ENCODE measurements around the gene KANK4. TPM values are rescaled to one million over a fixed set of nuclear protein-coding genes. Genes with fewer than 3 reads are reported as not detected.

KANK4 gene
- total and polyA plus RNA-seq, 2 of the 8 experiments (the other 6 are each of a cell fraction or from before 2014, with no cell fraction given), result 0.22 to 0.26 TPM

DNA sequence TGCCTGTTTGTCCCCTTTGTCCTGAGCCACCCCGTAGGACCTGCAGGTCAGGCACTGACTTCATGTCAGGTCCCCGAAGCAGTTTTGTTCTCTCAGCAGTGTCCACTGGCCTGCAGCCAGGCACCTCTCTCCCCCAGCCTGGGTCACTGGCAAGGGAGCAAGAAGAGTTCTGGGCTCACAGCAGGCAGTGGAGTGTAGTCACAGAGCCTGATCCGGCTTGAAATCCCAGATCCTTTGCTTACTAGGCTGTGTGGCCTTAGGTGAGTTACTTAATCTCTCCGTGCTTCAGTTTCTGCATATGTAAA is 90.4 kb downstream of the KANK4 start:
- FAIRE-seq, result no peak
- no peak overlapping the region for H3K4me3 ChIP-seq (ENCODE audit: extremely low read depth in 1 of 4, insufficient read depth in 2 of 4, low read depth in 3 of 4, low read length in 4 of 4)
- ChIA-PET CTCF (ENCODE audit: partially characterized antibody) (interaction anchor here (0.6 to 4.0 kb wide), 7 partner anchors 16 to 243 kb away, joined by 3 to 23 read pairs (median 4); no protein-coding TSS in a partner anchor), POLR2A (ENCODE audit: partially characterized antibody) (interaction anchor here (0.9 to 11.7 kb wide), 10 partner anchors 8 to 153 kb away, joined by 3 to 98 read pairs (median 4); no protein-coding TSS in a partner anchor)
- H3K4me2 ChIP-seq (ENCODE audit: insufficient read depth in 1 of 2, low read depth in 2 of 2, low read length in 2 of 2), result no peak overlapping the region
- no peak overlapping the region for H2BK120ac ChIP-seq (replicated peaks; ENCODE audit: low read depth, low read length)
- no peak overlapping the region for H4K8ac ChIP-seq (ENCODE audit: extremely low read depth, insufficient read depth, low read length)
- H3K36me3 ChIP-seq (ENCODE audit: control insufficient read depth in 2 of 4, insufficient read depth in 4 of 4, low read length in 3 of 4), result peaks cover 11 to 53% (median 18%) of the 10 kb centered on the region in 4 experiments
- H4K5ac ChIP-seq (ENCODE audit: insufficient read length, low read depth, low read length), result no peak overlapping the region
- H2BK15ac ChIP-seq (ENCODE audit: low read length), result 0 out of 2 replicates have a peak overlapping the region, but pooled peaks have one; percentile 25
- H3K14ac ChIP-seq (ENCODE audit: insufficient read length), result no peak overlapping the region
- H3K27ac ChIP-seq (ENCODE audit: low read depth, low read length), result no peak overlapping the region
- no peaks in the 10 kb centered on the region for H3K23me2 ChIP-seq (ENCODE audit: low read depth, low read length)
- no peak overlapping the region for H3K23ac ChIP-seq (ENCODE audit: insufficient read length)
- 90% methylated on average over 4 of the region's 4 CpGs; no CpG with 5 or more reads in 1 of the 2 experiments for WGBS, 2 experiments (ENCODE audit: extremely low coverage in 1 of 2, insufficient coverage in 1 of 2, insufficient read length in 1 of 2, insufficient replicate concordance in 2 of 2, low coverage in 1 of 2, low lambda C conversion rate in 2 of 2, missing lambda C conversion rate in 1 of 2)
- no peaks in the 10 kb centered on the region for H3K79me2 ChIP-seq (ENCODE audit: control insufficient read depth in 1 of 2, insufficient read depth in 2 of 2, low read length in 2 of 2)
- no peak overlapping the region for H2BK5ac ChIP-seq (ENCODE audit: low read depth, low read length)
- H4K91ac ChIP-seq (replicated peaks; ENCODE audit: insufficient read length, low read length), result no peak overlapping the region
- no peak overlapping the region for H3K18ac ChIP-seq (ENCODE audit: extremely low read depth, low read length)
- H2BK20ac ChIP-seq (ENCODE audit: low read length), result no peak overlapping the region
- no peak overlapping the region for H3K56ac ChIP-seq (replicated peaks; ENCODE audit: insufficient read length, low read depth, low read length)
- H3K9me3 ChIP-seq (ENCODE audit: insufficient read depth in 2 of 2, low read depth in 1 of 2, low read length in 1 of 2), result no peaks in the 10 kb centered on the region
- H2BK12ac ChIP-seq (ENCODE audit: low read depth, low read length), result no peak overlapping the region
- no peak overlapping the region for H2AFZ ChIP-seq (ENCODE audit: low read length)
- H3K79me1 ChIP-seq (ENCODE audit: low read depth, low read length), result no peaks in the 10 kb centered on the region; the same call in 1 of the 2 replicates
- H3K4ac ChIP-seq (replicated peaks; ENCODE audit: insufficient read length, low read depth, low read length), result no peak overlapping the region
- peaks cover 0 to 7% of the 10 kb centered on the region in 2 experiments for H4K20me1 ChIP-seq (replicated peaks in 1 of 2; ENCODE audit: control insufficient read depth in 1 of 2, insufficient read depth in 2 of 2, low read length in 2 of 2)
- DNase-seq (ENCODE audit: low read depth in 1 of 2, low spot score in 2 of 2), result no peak
- peaks cover 3 to 13% (median 8%) of the 10 kb centered on the region in 4 experiments; a peak in 5 of 7 replicates for H3K4me1 ChIP-seq (replicated peaks in 1 of 4; ENCODE audit: control insufficient read depth in 3 of 4, insufficient read depth in 4 of 4, low read length in 3 of 4)
- H3K9ac ChIP-seq (replicated peaks in 1 of 4; ENCODE audit: extremely low read depth in 1 of 4, low read depth in 3 of 4, low read length in 3 of 4), result no peak overlapping the region; a peak in 1 of 7 replicates
- H2AK5ac ChIP-seq (ENCODE audit: low read depth, low read length), result no peak overlapping the region
- H3K27me3 ChIP-seq (replicated peaks in 1 of 4; ENCODE audit: control insufficient read depth in 3 of 4, extremely low read depth in 1 of 4, insufficient read depth in 3 of 4, low read length in 3 of 4), result no peaks in the 10 kb centered on the region
- TF ChIP-seq, protein P1, sequence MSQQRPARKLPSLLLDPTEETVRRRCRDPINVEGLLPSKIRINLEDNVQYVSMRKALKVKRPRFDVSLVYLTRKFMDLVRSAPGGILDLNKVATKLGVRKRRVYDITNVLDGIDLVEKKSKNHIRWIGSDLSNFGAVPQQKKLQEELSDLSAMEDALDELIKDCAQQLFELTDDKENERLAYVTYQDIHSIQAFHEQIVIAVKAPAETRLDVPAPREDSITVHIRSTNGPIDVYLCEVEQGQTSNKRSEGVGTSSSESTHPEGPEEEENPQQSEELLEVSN (IDR thresholded peaks at IDR 0.05), result no peak
- no peak for TF ChIP-seq NRF1 (IDR thresholded peaks at IDR 0.05; ENCODE audit: low read depth, low read length)
- no peak for TF ChIP-seq GABPA (IDR thresholded peaks at IDR 0.05; ENCODE audit: borderline replicate concordance, insufficient read depth, low read length)
- TF ChIP-seq MAFK (IDR thresholded peaks at IDR 0.05; ENCODE audit: low read depth, low read length), result no peak
- no peak for TF ChIP-seq EGR1 (IDR thresholded peaks at IDR 0.05; ENCODE audit: borderline replicate concordance, low read depth, low read length)
- TF ChIP-seq FOSL1 (IDR thresholded peaks at IDR 0.05; ENCODE audit: insufficient read depth, low read depth, low read length), result no peak
- TF ChIP-seq TEAD4 (IDR thresholded peaks at IDR 0.05; ENCODE audit: low read depth, low read length), result no peak
- no peak for TF ChIP-seq SIX5 (IDR thresholded peaks at IDR 0.05; ENCODE audit: low read depth, low read length)
- no peak for TF ChIP-seq CREB1 (IDR thresholded peaks at IDR 0.05)
- no peak for TF ChIP-seq POLR2AphosphoS5 (IDR thresholded peaks at IDR 0.05; ENCODE audit: low read depth, low read length)
- TF ChIP-seq, protein P2, sequence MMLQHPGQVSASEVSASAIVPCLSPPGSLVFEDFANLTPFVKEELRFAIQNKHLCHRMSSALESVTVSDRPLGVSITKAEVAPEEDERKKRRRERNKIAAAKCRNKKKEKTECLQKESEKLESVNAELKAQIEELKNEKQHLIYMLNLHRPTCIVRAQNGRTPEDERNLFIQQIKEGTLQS (IDR thresholded peaks at IDR 0.05; ENCODE audit: insufficient read depth, low read depth, low read length), result no peak
- no peak for TF ChIP-seq CHD1 (IDR thresholded peaks at IDR 0.05; ENCODE audit: low read depth, low read length)
- no peak for TF ChIP-seq EZH2 (IDR thresholded peaks at IDR 0.05; ENCODE audit: low read depth, low read length, severe bottlenecking)
- no peak for TF ChIP-seq CEBPB (IDR thresholded peaks at IDR 0.05; ENCODE audit: low read depth, low read length)

Measured in H1 (cell line).